Muscle of leg (tissue), 11 donors: ENCODE results near the gene TSPAN31. TPM values are rescaled to one million over a fixed set of nuclear protein-coding genes. Genes with fewer than 3 reads are reported as not detected.
"Not testable (repeated sequence)": the region's sequence is repeated elsewhere in the genome, so short reads cannot be mapped to it uniquely, and the experiment has no call there.

ENCODE experiments used
- DNase-seq: peaks from one replicate; pipeline ENCODE4 v3.0.0; 2013
- H3K27ac ChIP-seq: one replicate; pipeline ENCODE4 v1.5.1; 2013; ENCODE audit warnings: mild to moderate bottlenecking, low read length, control low read depth
- H3K27me3 ChIP-seq: one replicate; pipeline ENCODE4 v1.6.1; 2013; ENCODE audit warnings: low read length; ENCODE audit not compliant: control insufficient read depth, insufficient read depth
- H3K36me3 ChIP-seq: one replicate; pipeline ENCODE4 v1.6.1; 2013; ENCODE audit warnings: low read length; ENCODE audit not compliant: control insufficient read depth, insufficient read depth
- H3K4me1 ChIP-seq: one replicate; pipeline ENCODE4 v1.6.1; 2013; ENCODE audit warnings: low read length; ENCODE audit not compliant: control insufficient read depth, insufficient read depth
- H3K4me3 ChIP-seq: one replicate; pipeline ENCODE4 v1.5.1; 2013; ENCODE audit warnings: low read length, control low read depth
- H3K9me3 ChIP-seq: replicated peaks from 2 replicates; pipeline ENCODE4 v1.6.1; 2013; ENCODE audit warnings: low read depth, low read length; ENCODE audit not compliant: control insufficient read depth
- WGBS: methylation state at CpG from one replicate; pipeline ENCODE4 v1.1.5; 2013; ENCODE audit warnings: missing lambda C conversion rate; ENCODE audit not compliant: insufficient coverage; 5-methylcytosine and 5-hydroxymethylcytosine counted together
- polyA plus RNA-seq, 8 donors: library from polyadenylated mRNA; unstranded; fragments of 120-200 nt; gene quantifications; one replicate each; pipeline versions ENCODE4 v1.2.1 to v1.2.3, GENCODE V29; 2013; ENCODE audit warnings: inconsistent platforms in 1 of 8, low replicate concordance in 1 of 8; ENCODE audit not compliant: insufficient read length in 8 of 8, insufficient read depth in 1 of 8
- total RNA-seq: library from RNA; stranded (reverse); fragments of 120-200 nt; gene quantifications from one replicate; pipeline ENCODE4 v1.2.4, GENCODE V29; 2013

The TSPAN31 gene
- total and polyA plus RNA-seq, 9 donors, result 26.3 to 52.5 (median 45.0) TPM

- not testable (repeated sequence) for H3K27ac ChIP-seq, H3K4me1 ChIP-seq, H3K9me3 ChIP-seq, H3K27me3 ChIP-seq, H3K4me3 ChIP-seq, DNase-seq
- 100% methylated on average over 1 of the region's 6 CpGs for WGBS
- peaks cover 66% of the 10 kb centered on the region for H3K36me3 ChIP-seq
Measured at GRCh38 chr12:57715036-57715748, 29.6 kb upstream of the TSPAN31 start.

- Histone ChIP-seq H3K36me3 (peaks cover 71% of the 10 kb centered on the region), H3K9me3 (no peaks in the 10 kb centered on the region), H3K4me1 (no peaks in the 10 kb centered on the region), H3K4me3 (no peak overlapping the region), H3K27me3 (no peaks in the 10 kb centered on the region), H3K27ac (no peak overlapping the region)
- DNase-seq, result no peak
- WGBS, result 93% methylated on average over 3 of the region's 12 CpGs
Measured at GRCh38 chr12:57715786-57716185, 29.1 kb upstream of the TSPAN31 start.

- DNase-seq, result no peak
- WGBS, result 67% methylated on average over 1 of the region's 4 CpGs
- Histone ChIP-seq H3K4me3 (no peak overlapping the region), H3K4me1 (no peaks in the 10 kb centered on the region), H3K27ac (no peak overlapping the region), H3K9me3 (no peaks in the 10 kb centered on the region), H3K36me3 (peaks cover 74% of the 10 kb centered on the region), H3K27me3 (no peaks in the 10 kb centered on the region)
Measured at GRCh38 chr12:57716305-57716704, 28.5 kb upstream of the TSPAN31 start.

- Histone ChIP-seq H3K4me1 (no peaks in the 10 kb centered on the region), H3K36me3 (peaks cover 83% of the 10 kb centered on the region), H3K27me3 (no peaks in the 10 kb centered on the region), H3K27ac (no peak overlapping the region), H3K4me3 (no peak overlapping the region), H3K9me3 (no peaks in the 10 kb centered on the region)
- DNase-seq, result no peak
- 71% methylated on average over 1 of the region's 5 CpGs for WGBS
Measured at GRCh38 chr12:57717131-57717530, 27.7 kb upstream of the TSPAN31 start.

GRCh38 chr12:57717846-57718640 lies 26.8 kb upstream of the TSPAN31 start:
- WGBS, result 92% methylated on average over 19 of the region's 22 CpGs
- Histone ChIP-seq H3K36me3 (peaks cover 78% of the 10 kb centered on the region), H3K9me3 (no peaks in the 10 kb centered on the region), H3K4me1 (no peaks in the 10 kb centered on the region), H3K4me3 (no peak overlapping the region), H3K27me3 (no peaks in the 10 kb centered on the region), H3K27ac (no peak overlapping the region)
- no peak for DNase-seq

GRCh38 chr12:57718641-57719528 lies 26.0 kb upstream of the TSPAN31 start:
- Histone ChIP-seq H3K4me1 (no peaks in the 10 kb centered on the region), H3K4me3 (no peak overlapping the region), H3K27me3 (no peaks in the 10 kb centered on the region), H3K36me3 (peaks cover 72% of the 10 kb centered on the region), H3K27ac (no peak overlapping the region), H3K9me3 (no peaks in the 10 kb centered on the region)
- DNase-seq, result no peak
- 94% methylated on average over 11 of the region's 15 CpGs for WGBS

GRCh38 chr12:57719777-57720605 lies 24.8 kb upstream of the TSPAN31 start:
- 98% methylated on average over 12 of the region's 20 CpGs for WGBS
- Histone ChIP-seq H3K36me3 (peaks cover 67% of the 10 kb centered on the region), H3K27me3 (no peaks in the 10 kb centered on the region), H3K4me3 (no peak overlapping the region), H3K27ac (no peak overlapping the region), H3K9me3 (no peaks in the 10 kb centered on the region), H3K4me1 (no peaks in the 10 kb centered on the region)
- no peak for DNase-seq

- peaks cover 5% of the 10 kb centered on the region for H3K27me3 ChIP-seq
- H3K4me1 ChIP-seq, result peaks cover 3% of the 10 kb centered on the region
- H3K4me3 ChIP-seq, result no peak overlapping the region
- no peak for DNase-seq
- peaks cover 61% of the 10 kb centered on the region for H3K36me3 ChIP-seq
- WGBS, result 86% methylated on average over 6 of the region's 11 CpGs
- H3K27ac ChIP-seq, result no peak overlapping the region
- no peaks in the 10 kb centered on the region for H3K9me3 ChIP-seq
Measured at GRCh38 chr12:57720606-57721595, 23.9 kb upstream of the TSPAN31 start.
